Central memory CD8-positive, alpha-beta T cell (primary cell): ENCODE results near the gene EPG5.

ENCODE experiments used
- ATAC-seq: fragments of 150-1000 bp; cut with Tn5 transposase; replicated peaks from 2 replicates; pipeline ENCODE4 v1.10.0; 2022; ENCODE audit warnings: mild to moderate bottlenecking, moderate FRiP score, moderate number of reproducible peaks; ENCODE audit not compliant: poor library complexity, severe bottlenecking; ENCODE audit errors: extremely low read depth
- DNase-seq, 2 donors: peaks; one replicate each; pipeline ENCODE4 v3.0.0; 2021; ENCODE audit warnings: low spot score in 2 of 2
- H3K27ac Mint-ChIP-seq: one replicate; pipeline ENCODE4 v1.8.0; 2022; ENCODE audit warnings: low read depth, mild to moderate bottlenecking, moderate library complexity, mixed read lengths
- H3K27me3 Mint-ChIP-seq: one replicate; pipeline ENCODE4 v1.8.0; 2022; ENCODE audit warnings: mixed read lengths
- H3K36me3 Mint-ChIP-seq: one replicate; pipeline ENCODE4 v1.8.0; 2022; ENCODE audit warnings: mild to moderate bottlenecking, moderate library complexity, mixed read lengths; ENCODE audit not compliant: insufficient read depth
- H3K4me1 Mint-ChIP-seq: one replicate; pipeline ENCODE4 v1.8.0; 2022; ENCODE audit warnings: mixed read lengths
- H3K4me3 Mint-ChIP-seq: one replicate; pipeline ENCODE4 v1.8.0; 2022; ENCODE audit warnings: mild to moderate bottlenecking, moderate library complexity, mixed read lengths
- H3K9me3 Mint-ChIP-seq: one replicate; pipeline ENCODE4 v1.8.0; 2022; ENCODE audit warnings: mixed read lengths

EPG5 gene

GRCh38 chr18:45967007-45967706 lies at the start of gene EPG5:
Gene EPG5, minus strand, starts transcription at chr18:45967329. Its CDS starts 90 bp downstream, at chr18:45967239.
- H3K27me3 Mint-ChIP-seq, result no peaks in the 10 kb centered on the region
- peak within 1 kb of the TSS; percentile 96 for H3K27ac Mint-ChIP-seq
- H3K4me1 Mint-ChIP-seq, result peaks cover 38% of the 10 kb centered on the region
- peak; percentile 84 for ATAC-seq
- peaks cover 17% of the 10 kb centered on the region for H3K36me3 Mint-ChIP-seq
- H3K9me3 Mint-ChIP-seq, result no peaks in the 10 kb centered on the region
- DNase-seq, result peak; percentile 73 to 77
- H3K4me3 Mint-ChIP-seq, result peak within 1 kb of the TSS; percentile 98

- no peak overlapping the region for H3K27ac Mint-ChIP-seq
These were observed 46.5 kb upstream of the EPG5 start for GRCh38 chr18:46013484-46014189.

GRCh38 chr18:46010676-46011075 lies 43.5 kb upstream of the EPG5 start:
- H3K4me1 Mint-ChIP-seq, result no peaks in the 10 kb centered on the region
- peaks cover 9% of the 10 kb centered on the region for H3K36me3 Mint-ChIP-seq
- ATAC-seq (no peak), DNase-seq (no peak)
- H3K27ac Mint-ChIP-seq, result no peak overlapping the region
- H3K27me3 Mint-ChIP-seq, result no peaks in the 10 kb centered on the region
- no peak overlapping the region for H3K4me3 Mint-ChIP-seq
- no peaks in the 10 kb centered on the region for H3K9me3 Mint-ChIP-seq

More at GRCh38 chr18:46013484-46014189, 46.5 kb upstream of the EPG5 start:
- no peaks in the 10 kb centered on the region for H3K4me1 Mint-ChIP-seq
- no peak overlapping the region for H3K4me3 Mint-ChIP-seq
- H3K27me3 Mint-ChIP-seq, result no peaks in the 10 kb centered on the region
- DNase-seq (no peak), ATAC-seq (no peak)
- no peaks in the 10 kb centered on the region for H3K9me3 Mint-ChIP-seq
- peaks cover 5% of the 10 kb centered on the region for H3K36me3 Mint-ChIP-seq

- no peak overlapping the region for H3K27ac Mint-ChIP-seq
- peaks cover 9% of the 10 kb centered on the region for H3K36me3 Mint-ChIP-seq
- no peak for DNase-seq
- H3K4me1 Mint-ChIP-seq, result no peaks in the 10 kb centered on the region
- no peaks in the 10 kb centered on the region for H3K9me3 Mint-ChIP-seq
- no peak for ATAC-seq
- no peak overlapping the region for H3K4me3 Mint-ChIP-seq
- no peaks in the 10 kb centered on the region for H3K27me3 Mint-ChIP-seq
These were observed 42.9 kb upstream of the EPG5 start for GRCh38 chr18:46010050-46010449.

GRCh38 chr18:46009125-46009840 lies 42.2 kb upstream of the EPG5 start:
- Mint-ChIP-seq H3K27ac (no peak overlapping the region), H3K4me3 (no peak overlapping the region), H3K27me3 (no peaks in the 10 kb centered on the region), H3K9me3 (no peaks in the 10 kb centered on the region), H3K4me1 (no peaks in the 10 kb centered on the region), H3K36me3 (peaks cover 9% of the 10 kb centered on the region)
- ATAC-seq (no peak), DNase-seq (no peak)

- H3K4me1 Mint-ChIP-seq, result no peaks in the 10 kb centered on the region
- H3K4me3 Mint-ChIP-seq, result no peak overlapping the region
- H3K27me3 Mint-ChIP-seq, result no peaks in the 10 kb centered on the region
These were observed 41.4 kb upstream of the EPG5 start for GRCh38 chr18:46008531-46008930.

GRCh38 chr18:46007165-46007564 lies 40.0 kb upstream of the EPG5 start:
- H3K4me3 Mint-ChIP-seq, result no peak overlapping the region
- no peaks in the 10 kb centered on the region for H3K4me1 Mint-ChIP-seq
- H3K27me3 Mint-ChIP-seq, result no peaks in the 10 kb centered on the region
- DNase-seq, result no peak
- H3K9me3 Mint-ChIP-seq, result peaks cover 8% of the 10 kb centered on the region
- ATAC-seq, result no peak
- H3K27ac Mint-ChIP-seq, result no peak overlapping the region
- H3K36me3 Mint-ChIP-seq, result peaks cover 9% of the 10 kb centered on the region

More at GRCh38 chr18:46008531-46008930, 41.4 kb upstream of the EPG5 start:
- no peak for DNase-seq
- no peak for ATAC-seq
- H3K27ac Mint-ChIP-seq, result no peak overlapping the region
- no peaks in the 10 kb centered on the region for H3K9me3 Mint-ChIP-seq
- peaks cover 9% of the 10 kb centered on the region for H3K36me3 Mint-ChIP-seq

GRCh38 chr18:46002934-46003333 lies 35.8 kb upstream of the EPG5 start:
- H3K27me3 Mint-ChIP-seq, result no peaks in the 10 kb centered on the region
- peak overlapping the region; percentile 47 for H3K27ac Mint-ChIP-seq
- no peak for DNase-seq
- H3K4me1 Mint-ChIP-seq, result peaks cover 20% of the 10 kb centered on the region
- no peak for ATAC-seq
- peaks cover 11% of the 10 kb centered on the region for H3K9me3 Mint-ChIP-seq
- peaks cover 4% of the 10 kb centered on the region for H3K36me3 Mint-ChIP-seq
- no peak overlapping the region for H3K4me3 Mint-ChIP-seq

GRCh38 chr18:46001892-46002291 lies 34.8 kb upstream of the EPG5 start:
- no peak for ATAC-seq
- Mint-ChIP-seq H3K27me3 (no peaks in the 10 kb centered on the region), H3K4me1 (peaks cover 24% of the 10 kb centered on the region), H3K9me3 (peaks cover 11% of the 10 kb centered on the region), H3K36me3 (peaks cover 2% of the 10 kb centered on the region), H3K27ac (peak overlapping the region; percentile 47), H3K4me3 (no peak overlapping the region)
- no peak for DNase-seq

- ATAC-seq (no peak), DNase-seq (no peak)
- peaks cover 24% of the 10 kb centered on the region for H3K4me1 Mint-ChIP-seq
- H3K27ac Mint-ChIP-seq, result no peak overlapping the region
- H3K27me3 Mint-ChIP-seq, result no peaks in the 10 kb centered on the region
- H3K9me3 Mint-ChIP-seq, result peaks cover 11% of the 10 kb centered on the region
- H3K36me3 Mint-ChIP-seq, result peaks cover 2% of the 10 kb centered on the region
- no peak overlapping the region for H3K4me3 Mint-ChIP-seq
These were observed 33.9 kb upstream of the EPG5 start for GRCh38 chr18:46001074-46001473.

- Mint-ChIP-seq H3K4me1 (peaks cover 24% of the 10 kb centered on the region), H3K27ac (peak overlapping the region; percentile 44), H3K9me3 (peaks cover 11% of the 10 kb centered on the region), H3K36me3 (peaks cover 2% of the 10 kb centered on the region), H3K27me3 (no peaks in the 10 kb centered on the region), H3K4me3 (no peak overlapping the region)
- DNase-seq, result no peak
- ATAC-seq, result no peak
These were observed 32.4 kb upstream of the EPG5 start for GRCh38 chr18:45999536-45999935.

GRCh38 chr18:45998244-45998643 lies 31.1 kb upstream of the EPG5 start:
- DNase-seq (no peak), ATAC-seq (peak; percentile 61)
- Mint-ChIP-seq H3K9me3 (peaks cover 11% of the 10 kb centered on the region), H3K36me3 (peaks cover 2% of the 10 kb centered on the region), H3K4me1 (peaks cover 24% of the 10 kb centered on the region), H3K27ac (peak overlapping the region; percentile 44), H3K27me3 (no peaks in the 10 kb centered on the region), H3K4me3 (peak overlapping the region; percentile 44)
